ENCODE measurements around the gene BEND6. TPM values are rescaled to one million over a fixed set of nuclear protein-coding genes. Genes with fewer than 3 reads are reported as not detected.
A peak's percentile ranks its signal among the peaks of the same experiment; 100 is the strongest.
"Not testable (repeated sequence)": the region's sequence is repeated elsewhere in the genome, so short reads cannot be mapped to it uniquely, and the experiment has no call there.

BEND6 gene
- total RNA-seq, 1 experiment from 2014 or later = not detected

- Histone ChIP-seq H3K4me1 (no peaks in the 10 kb centered on the region), H3K36me3 (ENCODE audit: control insufficient read depth, insufficient read depth, low read length) (no peaks in the 10 kb centered on the region), H3K27me3 (replicated peaks; ENCODE audit: control insufficient read depth, insufficient read depth, low read length) (no peaks in the 10 kb centered on the region), H3K4me3 (ENCODE audit: low read depth, low read length) (no peak overlapping the region), H3K9me3 (no peaks in the 10 kb centered on the region)
- Mint-ChIP-seq H3K27me3 (ENCODE audit: insufficient read depth, unreplicated experiment) (peaks cover 16% of the 10 kb centered on the region), H3K27ac (ENCODE audit: unreplicated experiment) (no peak overlapping the region), H3K9me3 (ENCODE audit: unreplicated experiment) (no peaks in the 10 kb centered on the region), H3K4me3 (ENCODE audit: unreplicated experiment) (no peak overlapping the region), H3K36me3 (ENCODE audit: insufficient read depth, unreplicated experiment) (no peaks in the 10 kb centered on the region), H3K4me1 (ENCODE audit: low read depth, unreplicated experiment) (no peaks in the 10 kb centered on the region)
- intact Hi-C loops (cut with micrococcal nuclease; ENCODE audit: unreplicated experiment) = no loop called here
- CTCF ChIA-PET = no interaction called here
- no peak for DNase-seq
- TF ChIP-seq CTCF (IDR thresholded peaks at IDR 0.05; ENCODE audit: insufficient read depth in 1 of 2, low read depth in 1 of 2, low read length in 1 of 2, severe bottlenecking in 1 of 2, unreplicated experiment in 1 of 2) = no peak
- POLR2A ChIA-PET = no interaction called here
- no TSS peak for BruUV-seq (replicated peaks)
Measured at GRCh38 chr6:57040011-57040410, 85.1 kb downstream of the BEND6 start.

GRCh38 chr6:57044061-57044460, 89.2 kb downstream of the BEND6 start:
- POLR2A ChIA-PET; CTCF ChIA-PET; H3K4me1 ChIP-seq; H3K4me1 Mint-ChIP-seq (ENCODE audit: low read depth, unreplicated experiment); H3K27me3 Mint-ChIP-seq (ENCODE audit: insufficient read depth, unreplicated experiment); H3K4me3 Mint-ChIP-seq (ENCODE audit: unreplicated experiment); intact Hi-C loops (cut with micrococcal nuclease; ENCODE audit: unreplicated experiment); H3K9me3 ChIP-seq; H3K27ac Mint-ChIP-seq (ENCODE audit: unreplicated experiment); H3K36me3 ChIP-seq (ENCODE audit: control insufficient read depth, insufficient read depth, low read length); H3K9me3 Mint-ChIP-seq (ENCODE audit: unreplicated experiment); H3K27me3 ChIP-seq (replicated peaks; ENCODE audit: control insufficient read depth, insufficient read depth, low read length); DNase-seq; BruUV-seq (replicated peaks); H3K4me3 ChIP-seq (ENCODE audit: low read depth, low read length): not testable (repeated sequence)
- peaks cover 13% of the 10 kb centered on the region for H3K36me3 Mint-ChIP-seq (ENCODE audit: insufficient read depth, unreplicated experiment)

- H3K4me1 Mint-ChIP-seq (ENCODE audit: low read depth, unreplicated experiment) = no peaks in the 10 kb centered on the region
- POLR2A ChIA-PET = no interaction called here
- H3K36me3 Mint-ChIP-seq (ENCODE audit: insufficient read depth, unreplicated experiment) = peaks cover 13% of the 10 kb centered on the region
- no peaks in the 10 kb centered on the region for H3K9me3 Mint-ChIP-seq (ENCODE audit: unreplicated experiment)
- CTCF ChIA-PET = no interaction called here
- BruUV-seq (replicated peaks) = no TSS peak
- Histone ChIP-seq H3K27me3 (replicated peaks; ENCODE audit: control insufficient read depth, insufficient read depth, low read length) (no peaks in the 10 kb centered on the region), H3K36me3 (ENCODE audit: control insufficient read depth, insufficient read depth, low read length) (no peaks in the 10 kb centered on the region), H3K4me3 (ENCODE audit: low read depth, low read length) (no peak overlapping the region), H3K4me1 (0 out of 2 replicates have a peak, but pooled peaks cover 5% of the 10 kb centered on the region), H3K9me3 (no peaks in the 10 kb centered on the region)
- H3K4me3 Mint-ChIP-seq (ENCODE audit: unreplicated experiment) = no peak overlapping the region
- DNase-seq = no peak
- H3K27me3 Mint-ChIP-seq (ENCODE audit: insufficient read depth, unreplicated experiment) = peaks cover 8% of the 10 kb centered on the region
- intact Hi-C loops (cut with micrococcal nuclease; ENCODE audit: unreplicated experiment) = no loop called here
- TF ChIP-seq CTCF (IDR thresholded peaks at IDR 0.05; ENCODE audit: insufficient read depth in 1 of 2, low read depth in 1 of 2, low read length in 1 of 2, severe bottlenecking in 1 of 2, unreplicated experiment in 1 of 2) = no peak
- no peak overlapping the region for H3K27ac Mint-ChIP-seq (ENCODE audit: unreplicated experiment)
Measured at GRCh38 chr6:57044568-57044967, 89.7 kb downstream of the BEND6 start.

GRCh38 chr6:57046332-57047256, 91.7 kb downstream of the BEND6 start, which contains the start of gene KIAA1586:
Gene KIAA1586, plus strand, starts transcription at chr6:57046693. Its CDS starts 63 bp downstream, at chr6:57046756.
- H3K27me3 Mint-ChIP-seq (ENCODE audit: insufficient read depth, unreplicated experiment); H3K9me3 ChIP-seq; H3K9me3 Mint-ChIP-seq (ENCODE audit: unreplicated experiment); H3K36me3 ChIP-seq (ENCODE audit: control insufficient read depth, insufficient read depth, low read length); CTCF ChIA-PET; H3K27me3 ChIP-seq (replicated peaks; ENCODE audit: control insufficient read depth, insufficient read depth, low read length); H3K4me1 Mint-ChIP-seq (ENCODE audit: low read depth, unreplicated experiment); H3K4me1 ChIP-seq; BruUV-seq (replicated peaks): not testable (repeated sequence)
- Mint-ChIP-seq H3K27ac (ENCODE audit: unreplicated experiment) (peak within 1 kb of the TSS; percentile 73), H3K36me3 (ENCODE audit: insufficient read depth, unreplicated experiment) (peaks cover 19% of the 10 kb centered on the region), H3K4me3 (ENCODE audit: unreplicated experiment) (peak within 1 kb of the TSS; percentile 92)
- POLR2A ChIA-PET = interaction anchor here (0.6 kb wide), 1 partner anchor 78 kb away, joined by 10 read pairs; no protein-coding TSS in a partner anchor
- DNase-seq = peak; percentile 90 to 91
- peak within 1 kb of the TSS; percentile 62 for H3K4me3 ChIP-seq (ENCODE audit: low read depth, low read length)
- intact Hi-C loops (cut with micrococcal nuclease; ENCODE audit: unreplicated experiment) = loop anchor here (2.0 to 5.0 kb wide), 2 partner anchors 41 to 126 kb away; partner anchors contain the start of gene BAG2

GRCh38 chr6:57047257-57047585, 92.3 kb downstream of the BEND6 start:
- H3K4me1 ChIP-seq; DNase-seq; H3K9me3 Mint-ChIP-seq (ENCODE audit: unreplicated experiment); H3K4me3 ChIP-seq (ENCODE audit: low read depth, low read length); CTCF ChIA-PET; H3K36me3 ChIP-seq (ENCODE audit: control insufficient read depth, insufficient read depth, low read length); H3K4me1 Mint-ChIP-seq (ENCODE audit: low read depth, unreplicated experiment); H3K27ac Mint-ChIP-seq (ENCODE audit: unreplicated experiment); H3K4me3 Mint-ChIP-seq (ENCODE audit: unreplicated experiment); H3K27me3 Mint-ChIP-seq (ENCODE audit: insufficient read depth, unreplicated experiment); BruUV-seq (replicated peaks); POLR2A ChIA-PET; H3K27me3 ChIP-seq (replicated peaks; ENCODE audit: control insufficient read depth, insufficient read depth, low read length); H3K9me3 ChIP-seq: not testable (repeated sequence)
- peaks cover 19% of the 10 kb centered on the region for H3K36me3 Mint-ChIP-seq (ENCODE audit: insufficient read depth, unreplicated experiment)
- intact Hi-C loops (cut with micrococcal nuclease; ENCODE audit: unreplicated experiment) = loop anchor here (2.0 to 5.0 kb wide), 2 partner anchors 40 to 126 kb away; partner anchors contain the start of gene BAG2

Measured in Caco-2 (cell line).